ENCODE results near the gene C9orf43. TPM values are rescaled to one million over a fixed set of nuclear protein-coding genes. Genes with fewer than 3 reads are reported as not detected.

The C9orf43 gene
- total and polyA plus RNA-seq, 5 donors = 0.20 to 0.47 (median 0.21) TPM

- peak; percentile 75 to 88 (median 85) for DNase-seq
- no peak overlapping the region for H3K4me3 ChIP-seq (ENCODE audit: low read length)
- H3K4me1 ChIP-seq (ENCODE audit: control insufficient read depth, insufficient read depth, low read length) = peaks cover 8% of the 10 kb centered on the region
- peak; percentile 96 to 98 for ATAC-seq
- no peaks in the 10 kb centered on the region for H3K27me3 ChIP-seq (ENCODE audit: control insufficient read depth, insufficient read depth)
- intact Hi-C loops (cut with DNase I) = loop anchor here in 3 of 4 donors (10.0 kb wide), 1 partner anchor 50 kb away; no protein-coding TSS in a partner anchor
- H3K27ac ChIP-seq (ENCODE audit: low read length) = peak overlapping the region; percentile 99
- WGBS = 11% methylated on average over 5 of the region's 5 CpGs
- no peaks in the 10 kb centered on the region for H3K9me3 ChIP-seq (ENCODE audit: control insufficient read depth, low read length)
Observed at GRCh38 chr9:113454914-113455761, 44.6 kb downstream of the C9orf43 start.

DNA sequence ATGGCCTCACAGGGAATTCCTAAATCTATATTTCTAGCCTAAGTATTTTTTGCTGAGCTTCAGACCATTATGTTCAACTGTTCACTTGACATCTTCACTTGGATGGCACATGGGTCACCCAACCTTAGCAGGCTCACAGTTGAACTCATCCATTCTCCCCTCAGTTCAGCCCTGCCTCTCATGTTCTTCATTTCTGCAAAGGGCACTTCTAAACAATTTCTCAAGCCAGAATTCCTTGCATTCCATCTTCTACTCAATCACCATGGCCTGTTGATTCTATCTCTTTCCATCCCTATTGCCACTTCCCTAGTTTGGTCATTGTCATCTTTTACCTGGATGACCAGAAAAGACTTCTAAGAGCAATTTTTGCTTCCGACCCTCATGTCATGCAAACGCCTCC, 45.7 kb downstream of the C9orf43 start:
- 78% methylated on average over 2 of the region's 2 CpGs for WGBS
- Histone ChIP-seq H3K4me1 (ENCODE audit: control insufficient read depth, insufficient read depth, low read length) (peaks cover 8% of the 10 kb centered on the region), H3K9me3 (ENCODE audit: control insufficient read depth, low read length) (no peaks in the 10 kb centered on the region), H3K27ac (ENCODE audit: low read length) (peak overlapping the region; percentile 43), H3K27me3 (ENCODE audit: control insufficient read depth, insufficient read depth) (no peaks in the 10 kb centered on the region), H3K4me3 (ENCODE audit: low read length) (no peak overlapping the region)
- DNase-seq = no peak
- intact Hi-C loops (cut with DNase I) = loop anchor here in 3 of 4 donors (10.0 kb wide), 1 partner anchor 49 kb away; no protein-coding TSS in a partner anchor
- ATAC-seq = no peak

DNA sequence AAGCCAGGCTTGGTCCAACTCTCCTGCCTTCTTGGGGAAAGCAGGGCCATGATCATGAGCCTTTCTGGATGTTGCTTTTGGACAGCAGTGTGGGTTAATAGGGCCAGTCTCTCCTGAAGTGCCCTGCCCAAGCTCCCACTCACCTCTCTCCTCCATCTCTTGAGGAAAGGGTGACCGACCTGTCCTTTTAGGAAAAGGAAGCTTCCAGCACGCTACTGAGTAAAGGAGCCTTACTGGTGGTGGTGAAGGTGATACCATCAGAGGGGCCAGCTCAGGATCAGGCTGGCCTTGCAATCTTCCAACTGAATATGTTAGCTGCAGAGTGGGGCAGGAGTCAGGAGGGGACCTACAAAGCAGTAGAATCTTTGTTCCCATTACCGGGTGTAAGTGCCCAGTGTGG, 50.7 kb downstream of the C9orf43 start:
- H3K27me3 ChIP-seq (ENCODE audit: control insufficient read depth, insufficient read depth) = no peaks in the 10 kb centered on the region
- peak overlapping the region; percentile 26 for H3K27ac ChIP-seq (ENCODE audit: low read length)
- ATAC-seq (no peak), DNase-seq (no peak)
- no peaks in the 10 kb centered on the region for H3K9me3 ChIP-seq (ENCODE audit: control insufficient read depth, low read length)
- peaks cover 1% of the 10 kb centered on the region for H3K4me1 ChIP-seq (ENCODE audit: control insufficient read depth, insufficient read depth, low read length)
- 94% methylated on average over 3 of the region's 3 CpGs for WGBS
- intact Hi-C loops (cut with DNase I) = no loop called here
- H3K4me3 ChIP-seq (ENCODE audit: low read length) = no peak overlapping the region

DNA sequence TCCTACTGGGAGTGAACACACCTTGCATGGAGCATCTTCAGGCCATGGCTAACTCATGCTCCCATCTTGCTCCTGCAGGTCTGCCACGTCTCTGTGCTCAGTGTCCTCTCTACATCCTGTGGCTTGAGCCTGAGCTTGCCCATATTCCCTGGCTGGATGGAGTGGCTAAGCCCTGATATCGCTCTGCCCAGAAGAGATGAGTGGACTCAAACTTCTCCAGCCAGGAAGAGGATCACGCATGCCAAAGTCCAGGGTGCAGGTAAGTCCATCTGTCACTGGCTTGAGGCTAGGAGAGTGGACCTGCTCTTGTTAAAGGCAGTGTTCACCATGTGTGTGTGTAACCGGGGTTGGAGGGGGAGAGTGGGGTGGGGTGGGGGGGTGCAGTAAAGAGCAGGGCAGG, 51.4 kb downstream of the C9orf43 start:
- Histone ChIP-seq H3K27ac (ENCODE audit: low read length) (peak overlapping the region; percentile 3), H3K27me3 (ENCODE audit: control insufficient read depth, insufficient read depth) (no peaks in the 10 kb centered on the region), H3K4me1 (ENCODE audit: control insufficient read depth, insufficient read depth, low read length) (no peaks in the 10 kb centered on the region), H3K9me3 (ENCODE audit: control insufficient read depth, low read length) (no peaks in the 10 kb centered on the region), H3K4me3 (ENCODE audit: low read length) (no peak overlapping the region)
- WGBS = 85% methylated on average over 4 of the region's 4 CpGs
- intact Hi-C loops (cut with DNase I) = no loop called here
- ATAC-seq = no peak
- no peak for DNase-seq

DNA sequence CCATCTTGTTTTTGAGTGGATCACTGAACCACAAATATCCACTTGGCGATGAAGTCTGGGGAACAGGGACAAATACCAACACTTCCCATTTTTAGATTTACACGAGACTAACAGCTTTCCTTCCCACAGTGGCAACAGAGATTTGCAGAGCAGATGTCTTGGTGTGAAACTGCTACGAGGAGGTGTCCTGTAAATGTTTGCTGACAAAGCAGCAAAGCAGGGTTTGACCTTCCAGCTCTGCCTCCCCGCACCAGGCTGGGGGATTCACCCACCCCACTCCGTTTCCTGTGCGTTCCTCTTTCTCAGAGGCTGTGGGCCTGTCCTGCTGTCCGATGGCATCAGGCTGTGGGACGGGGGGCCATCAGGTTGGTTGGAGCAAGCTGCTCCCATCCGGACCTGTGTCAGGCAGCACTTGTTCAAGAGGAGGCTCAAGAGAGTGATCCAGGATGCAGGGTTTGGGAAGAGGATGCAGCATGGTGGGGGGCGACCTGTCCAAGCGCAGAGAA, 52.3 kb downstream of the C9orf43 start:
- ATAC-seq (peak; percentile 61 to 69), DNase-seq (peak in 2 of 3 donors; percentile 65 to 72)
- Histone ChIP-seq H3K27ac (ENCODE audit: low read length) (peak overlapping the region; percentile 78), H3K27me3 (ENCODE audit: control insufficient read depth, insufficient read depth) (no peaks in the 10 kb centered on the region), H3K9me3 (ENCODE audit: control insufficient read depth, low read length) (no peaks in the 10 kb centered on the region), H3K4me1 (ENCODE audit: control insufficient read depth, insufficient read depth, low read length) (no peaks in the 10 kb centered on the region), H3K4me3 (ENCODE audit: low read length) (no peak overlapping the region)
- WGBS = 62% methylated on average over 11 of the region's 11 CpGs
- intact Hi-C loops (cut with DNase I) = no loop called here

GRCh38 chr9:113463418-113464285, 53.1 kb downstream of the C9orf43 start, which contains the start of gene RGS3:
Gene RGS3, plus strand, starts transcription at chr9:113463727. Its CDS starts 76 bp downstream, at chr9:113463803.
- H3K27ac ChIP-seq (ENCODE audit: low read length) = peak within 1 kb of the TSS; percentile 78
- DNase-seq = peak; percentile 60 to 88 (median 79)
- H3K9me3 ChIP-seq (ENCODE audit: control insufficient read depth, low read length) = no peaks in the 10 kb centered on the region
- no peaks in the 10 kb centered on the region for H3K4me1 ChIP-seq (ENCODE audit: control insufficient read depth, insufficient read depth, low read length)
- intact Hi-C loops (cut with DNase I) = no loop called here
- peak within 1 kb of the TSS; percentile 43 for H3K4me3 ChIP-seq (ENCODE audit: low read length)
- H3K27me3 ChIP-seq (ENCODE audit: control insufficient read depth, insufficient read depth) = no peaks in the 10 kb centered on the region
- ATAC-seq = peak; percentile 94
- whole genome bisulfite sequencing = 20% methylated on average over 55 of the region's 55 CpGs

GRCh38 chr9:113464286-113464660, 53.7 kb downstream of the C9orf43 start:
- Histone ChIP-seq H3K4me1 (ENCODE audit: control insufficient read depth, insufficient read depth, low read length) (peaks cover 2% of the 10 kb centered on the region), H3K27ac (ENCODE audit: low read length) (peak overlapping the region; percentile 59), H3K9me3 (ENCODE audit: control insufficient read depth, low read length) (no peaks in the 10 kb centered on the region), H3K27me3 (ENCODE audit: control insufficient read depth, insufficient read depth) (no peaks in the 10 kb centered on the region), H3K4me3 (ENCODE audit: low read length) (peak overlapping the region; percentile 43)
- ATAC-seq (no peak), DNase-seq (no peak)
- 73% methylated on average over 1 of the region's 1 CpG for WGBS
- intact Hi-C loops (cut with DNase I) = no loop called here

DNA sequence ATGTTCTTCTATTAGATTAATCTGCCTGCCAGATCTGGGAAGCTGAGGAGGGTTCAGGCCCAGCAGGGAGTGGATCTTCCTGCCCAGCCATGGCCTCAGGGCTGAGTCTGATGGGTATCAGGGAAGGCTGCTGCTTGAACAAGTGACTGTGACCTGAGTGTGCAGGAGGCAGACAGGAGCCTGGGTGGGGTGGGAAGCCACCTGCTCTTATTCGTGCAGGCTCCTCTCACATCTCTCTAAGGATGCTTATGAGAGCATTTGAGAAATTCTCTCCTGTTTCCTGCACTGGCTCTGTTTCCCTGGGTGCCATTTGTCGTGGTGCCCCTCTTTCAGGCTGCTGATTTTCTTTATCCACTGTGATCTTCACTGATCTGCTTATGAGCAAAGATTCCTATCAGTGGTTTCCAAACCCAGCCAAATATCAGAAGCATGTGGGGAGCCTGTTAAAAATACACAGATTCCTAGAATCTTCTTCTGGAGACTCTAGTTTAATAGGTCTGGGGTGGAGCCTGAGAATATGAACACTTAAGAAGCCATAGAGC, 55.1 kb downstream of the C9orf43 start:
- Histone ChIP-seq H3K27me3 (ENCODE audit: control insufficient read depth, insufficient read depth) (no peaks in the 10 kb centered on the region), H3K4me3 (ENCODE audit: low read length) (peak overlapping the region; percentile 43), H3K9me3 (ENCODE audit: control insufficient read depth, low read length) (no peaks in the 10 kb centered on the region), H3K27ac (ENCODE audit: low read length) (peak overlapping the region; percentile 83), H3K4me1 (ENCODE audit: control insufficient read depth, insufficient read depth, low read length) (peaks cover 2% of the 10 kb centered on the region)
- ATAC-seq = no peak
- WGBS = 71% methylated on average over 2 of the region's 2 CpGs
- intact Hi-C loops (cut with DNase I) = loop anchor here in 1 of 4 donors (5.0 kb wide), 1 partner anchor 47 kb away; no protein-coding TSS in a partner anchor
- no peak for DNase-seq

DNA sequence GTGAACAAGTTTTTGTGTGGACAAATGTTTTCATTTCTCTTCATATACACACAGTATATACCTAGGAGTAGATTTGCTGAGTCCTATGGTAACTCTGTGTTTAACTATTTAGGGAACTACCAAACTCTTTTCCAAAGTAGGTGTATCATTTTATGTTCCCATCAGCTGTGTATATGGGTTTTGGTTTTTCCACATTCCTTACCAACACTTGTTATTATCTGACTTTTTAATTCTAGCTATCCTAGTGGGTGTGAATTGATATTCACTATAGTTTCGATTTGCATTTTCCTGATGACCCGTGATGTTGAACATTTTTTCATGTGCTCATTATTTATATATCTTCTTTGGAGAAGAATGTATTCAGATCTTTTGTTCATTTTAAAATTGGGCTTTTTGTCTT, 56.6 kb downstream of the C9orf43 start:
- ATAC-seq = no peak
- Histone ChIP-seq H3K4me1 (ENCODE audit: control insufficient read depth, insufficient read depth, low read length) (peaks cover 2% of the 10 kb centered on the region), H3K9me3 (ENCODE audit: control insufficient read depth, low read length) (no peaks in the 10 kb centered on the region), H3K27ac (ENCODE audit: low read length) (no peak overlapping the region), H3K27me3 (ENCODE audit: control insufficient read depth, insufficient read depth) (no peaks in the 10 kb centered on the region), H3K4me3 (ENCODE audit: low read length) (no peak overlapping the region)
- intact Hi-C loops (cut with DNase I) = loop anchor here in 1 of 4 donors (5.0 kb wide), 1 partner anchor 45 kb away; no protein-coding TSS in a partner anchor
- DNase-seq = no peak
- WGBS = 94% methylated on average over 2 of the region's 2 CpGs

- no peaks in the 10 kb centered on the region for H3K27me3 ChIP-seq (ENCODE audit: control insufficient read depth, insufficient read depth)
- peak overlapping the region; percentile 61 for H3K27ac ChIP-seq (ENCODE audit: low read length)
- H3K9me3 ChIP-seq (ENCODE audit: control insufficient read depth, low read length) = no peaks in the 10 kb centered on the region
- DNase-seq (peak in 2 of 3 donors; percentile 66 to 74), ATAC-seq (peak; percentile 77 to 81)
- intact Hi-C loops (cut with DNase I) = loop anchor here in 1 of 4 donors (5.0 kb wide), 1 partner anchor 43 kb away; no protein-coding TSS in a partner anchor
- 45% methylated on average over 6 of the region's 6 CpGs for WGBS
- H3K4me3 ChIP-seq (ENCODE audit: low read length) = no peak overlapping the region
- peaks cover 2% of the 10 kb centered on the region for H3K4me1 ChIP-seq (ENCODE audit: control insufficient read depth, insufficient read depth, low read length)
Observed at GRCh38 chr9:113468716-113469448, 58.3 kb downstream of the C9orf43 start.
